Measurements from ENCODE around the gene RNLS.

- TF ChIP-seq EZH2 (IDR thresholded peaks at IDR 0.05; ENCODE audit: borderline replicate concordance, low read depth, low read length, poor library complexity, severe bottlenecking) (no peak), CTCF (conservative IDR thresholded peaks at IDR 0.05; ENCODE audit: low read depth, low read length) (no peak)
Observed at GRCh38 chr10:88536437-88536836, 46.7 kb downstream of the RNLS start.

Data from A673 (cell line).